Islet of Langerhans (tissue), 1 donor: ENCODE results near the gene ALK.

Experiments
- FAIRE-seq: peaks from one replicate; lab custom pipeline; 2011; peaks lifted over from hg19 to GRCh38; lab: Jason Lieb, UNC

ALK gene

DNA sequence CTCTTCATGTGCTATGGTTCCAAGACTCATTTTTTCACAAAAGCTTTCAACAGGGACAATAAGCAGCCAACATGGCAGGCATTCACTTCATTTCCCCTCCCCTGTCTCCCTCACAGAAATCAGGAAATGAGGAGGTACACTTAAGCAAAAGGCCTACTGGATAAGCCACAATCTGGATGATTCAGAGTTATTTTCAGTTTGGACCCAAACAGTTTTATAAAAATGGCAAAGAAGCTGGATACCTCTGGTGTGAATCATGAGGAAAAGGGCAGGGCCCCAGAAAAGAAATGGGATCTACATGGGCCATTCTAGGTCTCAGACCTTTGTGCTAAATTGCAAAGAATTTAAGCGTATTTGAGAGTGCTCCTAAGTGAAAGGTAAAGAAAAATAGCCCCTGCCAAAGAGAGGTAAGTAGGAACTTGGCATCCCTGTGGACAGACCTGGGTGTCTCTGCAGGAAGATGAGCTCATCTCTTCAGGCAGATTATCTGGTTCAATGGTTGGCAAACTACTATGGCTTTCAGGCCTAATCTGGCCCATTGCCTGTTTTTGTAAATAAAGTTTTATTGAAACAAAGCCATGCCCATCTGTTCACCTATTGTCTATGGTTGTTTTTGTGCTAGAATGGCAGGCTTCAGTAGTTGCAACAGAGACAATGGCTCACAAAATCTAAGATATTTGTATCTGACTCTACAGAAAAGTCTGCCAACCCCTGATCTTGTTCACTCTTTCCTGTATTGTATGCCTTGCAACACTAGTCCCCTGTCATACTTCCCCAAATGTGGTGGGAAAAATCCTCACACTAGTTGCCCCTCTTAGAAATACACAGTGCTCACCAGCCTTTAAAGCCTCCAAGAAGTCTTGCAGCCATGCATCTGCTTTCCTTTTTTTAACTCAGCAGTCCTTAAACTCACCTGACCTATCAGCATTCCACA, 315.0 kb downstream of the ALK start:
- no peak for FAIRE-seq

- FAIRE-seq, result no peak
Observed at GRCh38 chr2:29603341-29603740, 318.0 kb downstream of the ALK start.

DNA sequence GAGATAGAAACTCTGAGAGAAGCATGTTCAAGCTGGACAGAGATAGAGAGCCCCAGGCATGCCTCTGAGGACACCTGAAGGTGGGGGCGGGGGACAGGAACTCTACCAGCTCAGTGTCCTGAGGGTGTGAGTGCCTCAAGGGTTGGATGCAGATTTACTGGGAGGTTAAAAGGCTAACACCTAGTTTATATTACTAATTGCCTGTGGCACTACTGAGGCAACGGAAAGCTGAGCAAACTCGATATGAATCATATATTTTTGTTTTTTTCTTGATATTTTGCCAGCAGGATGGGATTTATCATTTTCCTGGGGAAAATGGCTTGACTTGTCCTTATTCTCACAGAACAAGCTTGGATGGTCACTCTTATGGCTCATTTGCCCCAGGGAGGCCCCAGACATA, 319.5 kb downstream of the ALK start:
- no peak for FAIRE-seq

DNA sequence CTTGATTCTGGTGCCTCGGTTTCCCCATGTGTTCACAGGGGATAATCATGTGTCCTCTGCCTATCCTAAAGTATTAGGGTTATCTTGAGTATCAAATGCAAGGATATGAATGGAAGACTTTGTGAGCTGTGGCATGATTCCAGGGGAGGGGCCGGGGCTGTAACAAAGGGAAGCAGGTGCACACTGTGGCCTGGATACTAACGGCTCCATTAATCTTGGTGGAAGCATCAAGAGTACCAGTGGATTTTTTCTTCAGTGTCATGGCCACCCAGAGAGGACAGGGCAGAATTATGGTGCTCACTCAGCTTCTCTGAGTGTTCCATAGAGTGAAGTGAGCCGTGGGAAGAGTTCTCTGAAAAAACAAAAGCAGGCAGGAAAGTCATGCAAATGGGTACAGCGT, 320.1 kb downstream of the ALK start:
- FAIRE-seq, result no peak

DNA sequence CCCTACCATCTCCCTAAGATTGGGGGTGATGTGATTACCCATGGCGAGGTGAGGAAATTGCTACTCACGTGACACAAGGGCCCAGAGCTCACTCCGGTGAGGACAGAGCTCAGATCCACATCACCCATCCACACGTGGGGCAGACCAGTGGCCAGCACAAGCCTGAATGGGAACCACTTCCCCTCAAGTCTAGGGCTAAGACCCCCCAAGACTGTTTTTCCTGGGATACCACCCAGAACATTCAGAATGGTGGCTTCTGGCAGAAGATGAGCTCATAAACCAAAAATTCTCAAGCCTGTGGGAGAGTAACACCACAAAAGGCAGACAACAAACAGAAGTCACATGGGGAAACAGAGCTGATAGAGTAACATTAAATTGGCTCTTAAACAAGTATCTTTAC, 321.4 kb downstream of the ALK start:
- FAIRE-seq, result no peak

DNA sequence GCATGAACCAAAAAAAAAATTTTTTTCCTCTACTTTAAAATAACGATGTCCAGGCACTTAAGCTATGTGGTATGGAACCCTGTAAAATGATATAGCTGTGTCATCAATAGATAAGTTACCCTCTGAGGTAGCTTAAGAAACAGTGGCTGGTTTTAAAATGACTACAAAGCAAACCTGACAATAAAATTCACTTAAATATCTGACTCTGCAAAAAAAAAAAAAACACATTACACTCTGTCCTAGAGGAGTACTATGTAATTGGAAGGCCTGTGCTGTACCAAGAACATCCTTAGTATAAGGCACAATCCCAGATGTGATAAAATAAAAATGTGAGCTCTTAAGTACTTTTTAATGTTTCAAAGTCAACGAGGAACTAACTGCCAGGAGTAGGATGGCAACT, 322.4 kb downstream of the ALK start:
- FAIRE-seq, result no peak

DNA sequence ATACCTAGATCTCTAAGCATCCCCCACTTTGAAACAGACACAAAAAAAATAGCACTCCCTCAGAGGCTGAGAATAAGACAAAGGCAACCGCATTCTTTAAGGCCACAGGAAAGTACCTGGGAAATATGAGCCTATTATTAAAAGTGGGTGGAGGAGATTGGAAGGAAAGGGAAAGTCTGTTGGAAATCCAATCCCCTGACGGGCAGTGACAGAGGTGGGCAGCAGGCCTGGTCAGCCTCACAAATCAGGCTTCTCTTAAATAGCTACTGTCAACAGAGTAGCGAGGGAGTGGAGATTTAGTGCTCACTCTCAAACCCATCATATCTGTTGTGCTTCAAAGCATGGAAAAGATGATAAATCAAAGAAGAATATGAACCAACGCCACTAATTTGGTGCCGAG, 324.4 kb downstream of the ALK start:
- FAIRE-seq, result no peak

DNA sequence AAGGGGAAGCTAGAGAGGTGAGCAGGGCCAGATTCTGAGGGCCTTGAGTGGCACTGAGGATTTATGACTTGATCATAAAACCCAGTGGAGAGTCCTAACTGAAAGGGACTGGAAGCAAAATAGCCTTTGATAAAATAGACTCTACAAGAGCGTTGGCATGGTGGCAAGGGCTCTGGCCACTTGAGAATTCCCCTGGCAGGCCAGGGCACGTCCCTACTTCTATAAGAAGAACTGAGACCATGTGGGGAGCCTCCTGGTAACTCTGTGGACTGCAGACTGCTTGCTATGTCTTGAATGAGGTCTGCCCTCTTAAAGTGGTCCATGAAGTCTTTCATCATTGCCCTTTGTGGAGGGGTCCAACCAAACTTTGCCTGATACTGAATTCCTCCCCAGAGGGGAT, 324.8 kb downstream of the ALK start:
- FAIRE-seq, result no peak

DNA sequence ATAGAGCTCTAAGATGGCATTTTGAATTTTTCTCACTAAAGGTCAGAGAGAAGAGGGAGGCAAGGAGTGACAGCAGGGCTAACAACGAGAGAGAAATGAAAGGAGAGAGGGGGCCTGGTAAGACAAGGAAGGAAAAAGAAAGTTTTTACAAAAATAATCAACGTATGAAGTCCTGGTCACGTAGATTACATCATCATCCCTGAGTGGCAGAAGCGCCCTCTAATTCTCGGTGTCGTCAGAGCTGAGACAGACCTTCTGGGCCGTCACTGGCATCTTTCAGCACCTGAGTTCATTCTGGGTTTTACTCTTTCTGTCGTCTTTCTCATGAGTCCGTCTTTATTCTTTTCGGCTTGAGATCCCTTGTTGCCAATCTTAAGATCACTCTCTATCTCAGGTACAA, 329.8 kb downstream of the ALK start:
- FAIRE-seq, result no peak

GRCh38 chr2:29590211-29590610, 331.2 kb downstream of the ALK start:
- FAIRE-seq, result no peak

GRCh38 chr2:29589440-29590103, 331.8 kb downstream of the ALK start:
- no peak for FAIRE-seq

GRCh38 chr2:29587402-29588190, 333.8 kb downstream of the ALK start:
- FAIRE-seq, result no peak

- FAIRE-seq, result no peak
Observed at GRCh38 chr2:29586919-29587318, 334.5 kb downstream of the ALK start.

GRCh38 chr2:29583548-29584156, 337.7 kb downstream of the ALK start:
- FAIRE-seq, result no peak

DNA sequence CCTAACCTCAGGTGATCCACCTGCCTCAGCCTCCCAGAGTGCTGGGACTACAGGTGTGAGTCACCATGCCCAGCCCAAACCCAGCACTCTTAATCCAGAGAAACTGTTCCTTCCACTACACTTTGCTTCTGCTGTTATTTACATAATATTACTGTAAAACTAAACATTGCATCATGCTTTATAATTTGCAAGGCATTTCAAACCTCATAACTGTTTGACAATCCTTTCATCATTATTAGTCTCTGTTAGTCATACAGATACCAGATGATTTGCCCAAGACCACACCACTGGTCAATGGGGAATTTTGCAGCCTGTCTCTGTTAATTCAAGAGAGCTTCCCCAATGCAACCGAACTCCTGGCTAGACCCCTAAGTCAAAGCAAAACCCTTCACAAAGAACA, 338.3 kb downstream of the ALK start:
- no peak for FAIRE-seq

GRCh38 chr2:29582062-29582461, 339.3 kb downstream of the ALK start:
- no peak for FAIRE-seq

GRCh38 chr2:29580223-29580622, 341.2 kb downstream of the ALK start:
- FAIRE-seq, result no peak

DNA sequence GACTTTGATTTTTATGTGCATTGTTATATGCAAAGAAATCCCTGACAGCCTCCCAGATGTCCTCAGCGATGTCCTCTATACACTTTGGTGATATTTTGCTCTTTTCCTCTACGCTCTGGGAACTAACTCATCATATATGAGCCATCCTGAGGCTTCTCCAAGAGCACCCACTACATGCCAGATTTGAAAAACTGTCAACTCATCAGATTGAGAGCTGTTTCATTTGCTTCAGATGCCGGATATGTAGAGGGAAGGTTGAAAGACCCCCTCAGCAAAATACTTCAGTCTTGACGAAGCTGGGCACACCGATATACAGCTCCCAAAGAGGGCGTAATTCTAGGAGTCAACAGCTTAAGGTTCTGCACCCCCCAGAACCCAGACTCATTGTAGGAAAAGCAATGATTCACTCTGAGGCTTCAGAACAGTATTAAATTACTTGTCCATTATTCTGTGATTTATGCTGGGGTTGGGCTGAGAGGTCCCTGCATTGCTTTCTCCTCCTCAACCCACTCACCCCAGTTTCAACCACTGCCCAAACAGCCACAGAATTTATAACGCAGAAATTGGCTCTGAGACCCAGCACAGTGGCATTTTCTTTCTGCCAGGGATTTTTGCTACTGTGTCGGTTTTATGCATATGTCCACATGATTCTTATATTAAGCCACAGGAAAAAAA, 341.8 kb downstream of the ALK start:
- no peak for FAIRE-seq

DNA sequence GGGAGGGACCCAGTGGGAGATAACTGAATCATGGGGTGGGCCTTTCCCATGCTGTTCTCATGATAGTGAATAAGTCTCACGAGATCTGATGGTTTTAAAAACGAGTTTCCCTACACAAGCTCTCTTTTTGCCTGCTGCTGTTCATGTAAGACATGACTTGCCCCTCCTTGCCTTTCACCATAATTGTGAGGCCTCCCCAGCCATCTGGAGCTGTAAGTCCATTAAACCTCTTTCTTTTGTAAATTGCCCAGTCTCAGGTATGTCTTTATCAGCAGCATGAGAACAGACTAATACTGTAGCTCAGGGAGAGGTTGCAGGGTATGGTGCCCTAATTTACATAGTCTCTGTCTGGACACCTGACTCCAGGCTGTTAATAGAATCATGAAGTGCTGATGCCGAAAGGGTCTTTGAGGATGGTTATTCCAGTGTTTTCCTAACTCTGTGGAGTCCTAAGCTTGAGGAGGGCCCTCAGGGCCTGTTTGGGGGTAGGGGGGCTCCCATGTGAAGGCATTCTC, 343.2 kb downstream of the ALK start:
- FAIRE-seq, result no peak

DNA sequence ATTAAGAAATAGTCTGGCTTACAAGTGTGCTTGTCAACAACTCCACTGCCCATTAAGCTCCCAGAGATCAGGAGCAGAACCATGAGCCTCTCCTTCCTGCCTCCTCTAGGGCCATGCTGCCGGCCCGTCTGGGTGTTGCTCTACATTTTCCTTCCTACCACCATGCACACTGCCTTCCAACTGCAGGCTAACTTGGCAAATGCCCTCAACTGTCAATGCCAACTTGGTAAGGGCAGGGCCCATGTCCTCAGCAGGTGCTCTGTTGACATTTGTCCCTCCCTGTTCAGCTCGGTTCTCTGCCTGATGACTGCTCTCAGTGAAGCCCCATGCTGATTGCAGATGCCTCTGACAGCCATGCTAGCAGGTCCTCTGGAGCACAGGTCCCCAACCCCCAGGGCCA, 345.2 kb downstream of the ALK start:
- FAIRE-seq, result no peak

- FAIRE-seq, result no peak
Observed at GRCh38 chr2:29575370-29575890, 346.0 kb downstream of the ALK start.

DNA sequence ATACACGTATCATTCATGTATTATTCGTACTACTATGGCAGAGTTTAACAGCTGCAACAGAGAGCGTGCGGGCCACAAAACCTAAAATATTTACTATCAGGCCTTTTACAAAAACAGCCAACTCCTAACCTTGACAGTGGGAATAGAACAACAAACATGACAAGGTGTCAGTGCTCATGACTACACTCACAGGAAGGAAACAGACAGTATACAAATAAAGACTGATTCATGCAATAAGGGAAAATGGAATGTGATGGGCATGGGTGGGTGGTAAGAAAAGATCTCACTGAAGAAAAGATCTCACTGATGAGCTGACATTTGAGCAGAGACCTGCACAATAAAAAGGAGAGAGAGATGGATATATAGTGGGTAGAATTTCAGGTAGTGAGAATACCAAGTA, 347.8 kb downstream of the ALK start:
- FAIRE-seq, result no peak
